ENCODE data around the gene LRCH2. TPM values are rescaled to one million over a fixed set of nuclear protein-coding genes. Genes with fewer than 3 reads are reported as not detected.

Gene LRCH2
- total and polyA plus RNA-seq, 11 donors, result 0.49 to 2.4 (median 1.1) TPM

- peaks cover 0 to 4% (median 0%) of the 10 kb centered on the region in 9 donors for H3K36me3 ChIP-seq
- WGBS, 4 donors, result 65 to 90% (median 76%) methylated on average over 5 of the region's 5 CpGs
- DNase-seq (no peak), ATAC-seq (no peak)
- no peak overlapping the region for H3K27ac ChIP-seq
- TF ChIP-seq CTCF (IDR thresholded peaks at IDR 0.05) (no peak), POLR2A (IDR thresholded peaks at IDR 0.05) (no peak)
- intact Hi-C loops (cut with DNase I), result no loop called here
- H3K4me1 ChIP-seq, result no peaks in the 10 kb centered on the region
- H3K9me3 ChIP-seq, result peaks cover 0 to 11% (median 0%) of the 10 kb centered on the region in 12 donors
- no peak overlapping the region for H3K4me3 ChIP-seq
- H3K27me3 ChIP-seq, result peaks cover 0 to 10% (median 0%) of the 10 kb centered on the region in 9 donors
These were observed 95.9 kb downstream of the LRCH2 start for GRCh38 chrX:115138040-115138439.

GRCh38 chrX:115134382-115134781 lies 99.5 kb downstream of the LRCH2 start:
- 59 to 73% (median 63%) methylated on average over 3 of the region's 3 CpGs for WGBS, 4 donors
- intact Hi-C loops (cut with DNase I), result no loop called here

GRCh38 chrX:115112411-115112810 lies 121.5 kb downstream of the LRCH2 start:
- H3K27ac ChIP-seq, result no peak overlapping the region
- ATAC-seq, result no peak
- H3K36me3 ChIP-seq, result peaks cover 0 to 5% (median 0%) of the 10 kb centered on the region in 9 donors
- no peaks in the 10 kb centered on the region for H3K9me3 ChIP-seq
- intact Hi-C loops (cut with DNase I), result no loop called here
- no peaks in the 10 kb centered on the region for H3K4me1 ChIP-seq
- peaks cover 0 to 6% (median 0%) of the 10 kb centered on the region in 9 donors for H3K27me3 ChIP-seq
- H3K4me3 ChIP-seq, result no peak overlapping the region
- no peak for DNase-seq
- no peak for TF ChIP-seq CTCF (IDR thresholded peaks at IDR 0.05)
- TF ChIP-seq POLR2A (IDR thresholded peaks at IDR 0.05), result no peak

More at GRCh38 chrX:115134382-115134781, 99.5 kb downstream of the LRCH2 start:
- no peak for DNase-seq
- Histone ChIP-seq H3K27me3 (peaks cover 0 to 10% (median 0%) of the 10 kb centered on the region in 9 donors), H3K27ac (no peak overlapping the region), H3K36me3 (no peaks in the 10 kb centered on the region), H3K9me3 (no peaks in the 10 kb centered on the region), H3K4me1 (no peaks in the 10 kb centered on the region), H3K4me3 (no peak overlapping the region)
- ATAC-seq, result no peak
- TF ChIP-seq CTCF (IDR thresholded peaks at IDR 0.05), result no peak
- TF ChIP-seq POLR2A (IDR thresholded peaks at IDR 0.05), result no peak

GRCh38 chrX:115098897-115099296 lies 135.0 kb downstream of the LRCH2 start:
- DNase-seq (no peak), ATAC-seq (no peak)
- H3K4me1 ChIP-seq, result no peaks in the 10 kb centered on the region
- peaks cover 0 to 23% (median 2%) of the 10 kb centered on the region in 12 donors for H3K9me3 ChIP-seq
- no peaks in the 10 kb centered on the region for H3K36me3 ChIP-seq
- peaks cover 0 to 4% (median 0%) of the 10 kb centered on the region in 9 donors for H3K27me3 ChIP-seq
- intact Hi-C loops (cut with DNase I), result no loop called here
- H3K27ac ChIP-seq, result no peak overlapping the region
- TF ChIP-seq POLR2A (IDR thresholded peaks at IDR 0.05) (no peak), CTCF (IDR thresholded peaks at IDR 0.05) (no peak)
- 89 to 100% (median 95%) methylated on average over 4 of the region's 4 CpGs for WGBS, 4 donors
- H3K4me3 ChIP-seq, result no peak overlapping the region
